Ovary (tissue), 10 donors: ENCODE data around the gene GNRH2. TPM values are rescaled to one million over a fixed set of nuclear protein-coding genes. Genes with fewer than 3 reads are reported as not detected.

Experiments
- DNase-seq, 5 donors: peaks; one replicate each; pipeline ENCODE4 v3.0.0-alpha.2; 2019 to 2020
- H3K27ac ChIP-seq, 2 donors: fragments of 200-600 bp; one replicate each; pipeline versions ENCODE4 v1.5.1 to v1.8.0; 2019 to 2022
- H3K27me3 ChIP-seq: fragments of 200-600 bp; one replicate; pipeline ENCODE4 v1.8.0; 2022
- H3K36me3 ChIP-seq: fragments of 200-600 bp; sonication (generic); one replicate; pipeline ENCODE4 v1.5.1; 2019
- H3K4me1 ChIP-seq: one replicate; pipeline ENCODE4 v1.8.1; 2013; ENCODE audit warnings: mild to moderate bottlenecking, moderate library complexity; ENCODE audit not compliant: insufficient read depth
- H3K4me3 ChIP-seq: fragments of 200-600 bp; sonication (generic); one replicate; pipeline ENCODE4 v1.5.1; 2017
- H3K9me3 ChIP-seq, 2 donors: fragments of 200-600 bp in 1 of 2; sonication (generic) in 1 of 2; one replicate each; pipeline versions ENCODE4 v1.5.1 to v1.8.1; 2013 to 2019; ENCODE audit warnings: mild to moderate bottlenecking in 1 of 2, moderate library complexity in 1 of 2
- EP300 ChIP-seq: sonication (generic); formaldehyde crosslinking; IDR thresholded peaks from one replicate; pipeline ENCODE4 v1.6.1; 2017; ENCODE audit warnings: antibody characterized with exemption
- POLR2A ChIP-seq: fragments of 450-650 bp; IDR thresholded peaks from one replicate; pipeline ENCODE4 v1.6.1; 2017; ENCODE audit warnings: antibody characterized with exemption, mild to moderate bottlenecking, moderate library complexity
- WGBS, 3 donors: extraction: QIAGEN DNeasy Blood & Tissue Kit in 1 of 3; methylation state at CpG; one replicate each; pipeline versions ENCODE4 v1.1.5 to v1.1.7; 2013 to 2017; 5-methylcytosine and 5-hydroxymethylcytosine counted together
- intact Hi-C, 4 donors: fragments of 100-400 bp; cut with DNase I; formaldehyde crosslinking; loops; one replicate each; pipeline versions ENCODE4 v1.11.0 to v1.15.1; 2022 to 2023
- long read RNA-seq, 3 donors: library from polyadenylated mRNA in 2 of 3; unstranded in 2 of 3; transcript quantifications; one replicate each; pipeline ENCODE4 v2.0.0 and lab custom pipeline, GENCODE V29; 2021 to 2026
- polyA plus RNA-seq, 2 donors: library from polyadenylated mRNA; stranded (reverse); fragments of 200-250 nt in 1 of 2; fragments of 350-450 nt in 1 of 2; fragmentation: Illumina TruSeq in 1 of 2; extraction: RNeasy Lipid Tissue Mini Kit (QIAGEN cat#74804) in 1 of 2; gene quantifications; one replicate each; pipeline ENCODE4 v1.2.3, GENCODE V29; 2013 to 2014
- total RNA-seq, 7 donors: library from RNA; depleted of rRNA in 2 of 7; stranded (reverse); fragments of >200 nt in 2 of 7; fragmentation: NEBNext Ultra II Directional in 3 of 7; extraction: Animal tissue kit (Norgen Biotek cat#: 25700) in 3 of 7; gene quantifications; one replicate each; pipeline versions ENCODE4 v1.1.0 to v1.2.4, GENCODE V29; 2016 to 2023
- TF ChIP-seq, protein P1 (sequence below), 3 donors: fragments of 450-650 bp in 2 of 3; fragments of 200-600 bp in 1 of 3; IDR thresholded peaks; one replicate each; pipeline versions ENCODE4 v1.5.1 to v1.8.0; 2016 to 2022; ENCODE audit warnings: antibody characterized with exemption in 3 of 3, mild to moderate bottlenecking in 1 of 3
- donor health status: DM: no; HTN: no; CAD: no; lungs with moderate emphysema.
- donor health status: DM: no; HTN: no; CAD: no.
- donor health status: Bipolar disorder and iron deficiency.
- donor health status: DM: yes; HTN: yes; CAD: no.
- donor health status: DM: no; HTN: no; CAD: no.
- donor health status: DM: yes; HTN: yes; CAD: no.

Gene GNRH2, protein sequence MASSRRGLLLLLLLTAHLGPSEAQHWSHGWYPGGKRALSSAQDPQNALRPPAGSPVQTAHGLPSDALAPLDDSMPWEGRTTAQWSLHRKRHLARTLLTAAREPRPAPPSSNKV
- total RNA-seq (1 to 10 TPM in 1 of 7 donors, under 1 TPM in 4, not detected in 2; 0.73 to 1.2 (median 0.95) TPM), polyA plus RNA-seq (1 to 10 TPM in 1 of 2 donors, not detected in 1; 2.2 TPM)
- long read RNA-seq, donor 1 = 0 reads
- long read RNA-seq, donor 2 = 0 reads
- long read RNA-seq, donor 3, partial matches to known transcripts = 0 of 2 reads
- long read RNA-seq, donor 3, other reads (novel, unspliced or antisense) = 2 of 2 reads

DNA sequence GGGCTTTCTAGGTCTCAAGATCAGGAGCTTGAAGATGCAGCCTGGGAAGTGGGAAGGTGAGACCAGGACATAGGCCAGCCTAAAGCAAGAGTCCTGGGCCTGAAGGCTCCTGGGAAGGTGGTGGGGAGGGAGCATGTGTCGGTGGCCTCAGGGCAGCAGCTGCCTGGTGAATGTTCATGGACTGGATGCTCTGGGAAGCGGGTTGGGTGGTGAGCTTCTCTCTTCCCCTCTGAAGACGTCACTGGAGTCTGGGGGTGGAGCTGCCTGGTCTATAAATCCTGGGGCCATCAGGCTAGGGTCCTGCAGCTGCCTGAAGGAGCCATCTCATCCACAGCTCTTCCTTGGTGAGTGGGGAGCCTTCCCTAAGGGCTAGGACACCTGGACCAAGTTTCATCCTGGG lies at the start of gene GNRH2:
Gene GNRH2 (plus strand): TSS at position 301 of the 400 bp plus-strand sequence. CDS start 793 bp downstream, outside the sequence.
- intact Hi-C loops = no loop called here
- no peaks in the 10 kb centered on the region for H3K9me3 ChIP-seq
- WGBS, 3 donors = 68 to 78% (median 78%) methylated on average over 3 of the region's 3 CpGs
- H3K36me3 ChIP-seq = no peaks in the 10 kb centered on the region
- DNase-seq = no peak
- H3K27ac ChIP-seq = peak within 1 kb of the TSS; percentile 32 to 95
- peaks cover 19% of the 10 kb centered on the region for H3K4me1 ChIP-seq
- H3K27me3 ChIP-seq = no peaks in the 10 kb centered on the region
- TF ChIP-seq, protein P1, sequence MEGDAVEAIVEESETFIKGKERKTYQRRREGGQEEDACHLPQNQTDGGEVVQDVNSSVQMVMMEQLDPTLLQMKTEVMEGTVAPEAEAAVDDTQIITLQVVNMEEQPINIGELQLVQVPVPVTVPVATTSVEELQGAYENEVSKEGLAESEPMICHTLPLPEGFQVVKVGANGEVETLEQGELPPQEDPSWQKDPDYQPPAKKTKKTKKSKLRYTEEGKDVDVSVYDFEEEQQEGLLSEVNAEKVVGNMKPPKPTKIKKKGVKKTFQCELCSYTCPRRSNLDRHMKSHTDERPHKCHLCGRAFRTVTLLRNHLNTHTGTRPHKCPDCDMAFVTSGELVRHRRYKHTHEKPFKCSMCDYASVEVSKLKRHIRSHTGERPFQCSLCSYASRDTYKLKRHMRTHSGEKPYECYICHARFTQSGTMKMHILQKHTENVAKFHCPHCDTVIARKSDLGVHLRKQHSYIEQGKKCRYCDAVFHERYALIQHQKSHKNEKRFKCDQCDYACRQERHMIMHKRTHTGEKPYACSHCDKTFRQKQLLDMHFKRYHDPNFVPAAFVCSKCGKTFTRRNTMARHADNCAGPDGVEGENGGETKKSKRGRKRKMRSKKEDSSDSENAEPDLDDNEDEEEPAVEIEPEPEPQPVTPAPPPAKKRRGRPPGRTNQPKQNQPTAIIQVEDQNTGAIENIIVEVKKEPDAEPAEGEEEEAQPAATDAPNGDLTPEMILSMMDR (IDR thresholded peaks at IDR 0.05) = no peak
- TF ChIP-seq EP300 (no peak), POLR2A (no peak)
- no peak within 1 kb of the TSS for H3K4me3 ChIP-seq

DNA sequence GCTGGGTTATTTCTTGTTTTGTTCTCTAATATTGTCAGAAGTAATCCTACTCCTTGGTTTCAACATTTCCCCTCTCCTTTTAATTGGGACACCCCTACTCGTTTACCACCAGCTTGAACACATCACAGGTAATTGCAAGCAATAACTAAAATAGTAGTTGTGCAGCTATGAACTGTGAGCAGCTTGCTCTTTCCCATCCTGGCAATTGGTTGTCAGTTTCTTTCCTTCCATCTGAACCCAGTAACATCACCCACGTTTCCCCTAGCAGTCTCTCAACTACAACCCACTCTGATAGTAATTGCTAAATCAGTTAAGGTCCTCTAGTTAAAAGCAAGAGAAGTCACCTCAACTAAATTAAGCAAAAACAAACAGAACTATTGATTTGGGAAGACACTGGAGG lies 47.6 kb upstream of the GNRH2 start:
- no peaks in the 10 kb centered on the region for H3K9me3 ChIP-seq
- no peak for DNase-seq
- intact Hi-C loops = no loop called here
- no peak overlapping the region for H3K27ac ChIP-seq
- WGBS, 3 donors = 61 to 67% (median 62%) methylated on average over 2 of the region's 2 CpGs
- H3K27me3 ChIP-seq = no peaks in the 10 kb centered on the region
- no peak overlapping the region for H3K4me3 ChIP-seq
- H3K4me1 ChIP-seq = no peaks in the 10 kb centered on the region
- TF ChIP-seq EP300 = no peak
- TF ChIP-seq, protein P1 (IDR thresholded peaks at IDR 0.05) = no peak
- no peak for TF ChIP-seq POLR2A
- no peaks in the 10 kb centered on the region for H3K36me3 ChIP-seq

DNA sequence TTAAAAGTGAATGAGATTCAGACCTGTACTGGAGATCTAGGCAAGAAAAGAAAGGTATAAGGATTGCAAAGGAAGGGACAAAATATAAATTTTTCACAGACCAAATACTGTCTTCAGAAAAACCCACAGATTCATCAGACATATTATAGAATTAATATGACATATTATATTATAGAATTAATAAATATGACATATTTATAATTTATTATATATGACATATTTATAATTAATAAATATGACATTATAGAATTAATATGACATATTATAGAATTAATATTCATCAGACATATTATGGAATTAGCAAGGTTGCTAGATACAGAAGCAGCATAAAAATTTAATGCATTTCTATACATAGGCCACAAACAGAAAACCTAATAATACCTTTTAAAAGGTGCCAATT lies 44.7 kb upstream of the GNRH2 start:
- no peak overlapping the region for H3K27ac ChIP-seq
- no peak overlapping the region for H3K4me3 ChIP-seq
- DNase-seq = no peak
- H3K4me1 ChIP-seq = no peaks in the 10 kb centered on the region
- H3K27me3 ChIP-seq = no peaks in the 10 kb centered on the region
- H3K9me3 ChIP-seq = no peaks in the 10 kb centered on the region
- TF ChIP-seq POLR2A = no peak
- TF ChIP-seq, protein P1 (IDR thresholded peaks at IDR 0.05) = no peak
- TF ChIP-seq EP300 = no peak
- intact Hi-C loops = no loop called here
- no peaks in the 10 kb centered on the region for H3K36me3 ChIP-seq

DNA sequence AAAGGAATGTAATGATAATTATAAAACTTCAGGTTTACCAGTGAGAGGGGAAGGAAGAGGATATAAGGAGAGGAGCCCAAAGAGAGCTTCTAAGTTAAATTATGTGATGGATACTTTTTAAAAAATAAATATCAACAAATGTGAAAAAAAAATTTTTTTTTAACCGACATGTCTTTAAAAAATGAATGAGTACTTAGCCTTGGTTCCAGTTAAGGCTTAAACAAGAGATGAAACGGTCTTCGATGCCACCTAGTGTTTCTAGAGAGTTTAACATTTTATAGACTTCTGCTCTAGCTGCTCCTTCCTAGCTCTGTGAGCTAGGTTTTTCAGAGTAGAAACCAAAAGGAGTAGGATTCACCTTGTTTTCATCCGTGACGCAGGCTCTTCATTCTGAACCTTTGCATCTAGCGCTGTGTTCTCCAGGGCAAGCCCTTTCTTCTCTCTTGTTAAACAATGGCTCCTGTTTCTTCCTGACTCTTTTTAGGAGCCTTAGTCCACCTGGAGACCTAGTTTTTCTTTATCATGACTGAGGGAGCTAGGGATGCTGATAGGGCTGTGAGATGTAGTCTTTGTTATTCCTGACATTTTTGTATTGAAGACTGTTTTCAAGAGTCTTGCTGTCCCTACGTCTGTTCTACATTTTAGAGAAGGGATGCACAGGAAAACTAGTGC lies 42.4 kb upstream of the GNRH2 start:
- Histone ChIP-seq H3K36me3 (no peaks in the 10 kb centered on the region), H3K4me1 (no peaks in the 10 kb centered on the region), H3K9me3 (no peaks in the 10 kb centered on the region), H3K27me3 (no peaks in the 10 kb centered on the region), H3K4me3 (no peak overlapping the region), H3K27ac (no peak overlapping the region)
- no peak for DNase-seq
- intact Hi-C loops = no loop called here
- WGBS, 3 donors = 26 to 55% (median 30%) methylated on average over 7 of the region's 7 CpGs
- TF ChIP-seq EP300 (no peak), POLR2A (no peak)
- TF ChIP-seq, protein P1 (IDR thresholded peaks at IDR 0.05) = peak in 1 of 3 donors; percentile 38
